Nephron (organoid): Measurements from ENCODE around the gene LNPEP.

Experiments
- H3K27ac Mint-ChIP-seq, 3 experiments: 2 replicates each; pipeline ENCODE4 v1.8.0; 2020; ENCODE audit warnings: mixed read lengths in 3 of 3, mild to moderate bottlenecking in 2 of 3, moderate library complexity in 1 of 3
- H3K27me3 Mint-ChIP-seq: 2 replicates; pipeline ENCODE4 v1.8.0; 2021; ENCODE audit warnings: low read depth, mild to moderate bottlenecking, moderate library complexity, mixed read lengths
- H3K36me3 Mint-ChIP-seq: 2 replicates; pipeline ENCODE4 v1.8.0; 2020; ENCODE audit warnings: low read depth, mixed read lengths
- H3K4me1 Mint-ChIP-seq: 2 replicates; pipeline ENCODE4 v1.8.0; 2020; ENCODE audit warnings: mixed read lengths
- H3K4me3 Mint-ChIP-seq, 3 experiments: 2 replicates each; pipeline ENCODE4 v1.8.0; 2020; ENCODE audit warnings: mild to moderate bottlenecking in 3 of 3, mixed read lengths in 3 of 3, moderate library complexity in 2 of 3
- H3K9me3 Mint-ChIP-seq: 2 replicates; pipeline ENCODE4 v1.8.0; 2020; ENCODE audit warnings: mixed read lengths
- CTCF ChIP-seq, 3 experiments: fragments of 200-600 bp; sonication (generic); IDR thresholded peaks; one replicate each; pipeline ENCODE4 v1.5.0; 2021; ENCODE audit warnings: antibody characterized with exemption in 3 of 3; ENCODE audit not compliant: unreplicated experiment in 3 of 3

Gene LNPEP

DNA sequence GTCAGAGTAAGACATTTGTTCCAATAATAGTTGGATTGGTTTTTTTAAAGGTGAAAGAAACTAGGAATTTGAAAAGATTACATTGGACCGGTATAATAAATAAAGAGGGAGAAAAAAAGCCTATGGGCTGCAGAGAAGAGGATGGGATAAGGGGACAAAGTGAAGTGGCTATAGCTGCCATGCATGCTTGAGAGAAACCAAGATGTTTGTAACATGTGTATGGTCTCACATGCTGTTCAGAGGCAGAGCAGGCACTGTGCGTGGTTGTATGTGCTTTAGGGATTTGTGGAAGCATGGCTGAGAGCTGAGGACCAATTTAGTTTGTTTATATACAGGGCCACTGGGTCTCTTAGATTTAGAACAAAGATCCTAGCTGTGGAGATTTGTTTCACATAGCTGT is 32.7 kb downstream of the LNPEP start:
- H3K9me3 Mint-ChIP-seq = no peaks in the 10 kb centered on the region
- peaks cover 5% of the 10 kb centered on the region for H3K27me3 Mint-ChIP-seq
- no peak overlapping the region for H3K4me3 Mint-ChIP-seq

GRCh38 chr5:96969366-96969765 is 33.5 kb downstream of the LNPEP start:
- Mint-ChIP-seq H3K27me3 (peaks cover 5% of the 10 kb centered on the region), H3K36me3 (peaks cover 5% of the 10 kb centered on the region), H3K9me3 (no peaks in the 10 kb centered on the region), H3K4me3 (no peak overlapping the region), H3K4me1 (peaks cover 34% of the 10 kb centered on the region), H3K27ac (no peak overlapping the region)
- TF ChIP-seq CTCF (IDR thresholded peaks at IDR 0.05; ENCODE audit: unreplicated experiment in 3 of 3) = no peak

More for the DNA sequence above, 32.7 kb downstream of the LNPEP start:
- Mint-ChIP-seq H3K4me1 (peaks cover 31% of the 10 kb centered on the region), H3K27ac (peak overlapping the region; percentile 32 to 65 (median 62)), H3K36me3 (peaks cover 5% of the 10 kb centered on the region)
- no peak for TF ChIP-seq CTCF (IDR thresholded peaks at IDR 0.05; ENCODE audit: unreplicated experiment in 3 of 3)

DNA sequence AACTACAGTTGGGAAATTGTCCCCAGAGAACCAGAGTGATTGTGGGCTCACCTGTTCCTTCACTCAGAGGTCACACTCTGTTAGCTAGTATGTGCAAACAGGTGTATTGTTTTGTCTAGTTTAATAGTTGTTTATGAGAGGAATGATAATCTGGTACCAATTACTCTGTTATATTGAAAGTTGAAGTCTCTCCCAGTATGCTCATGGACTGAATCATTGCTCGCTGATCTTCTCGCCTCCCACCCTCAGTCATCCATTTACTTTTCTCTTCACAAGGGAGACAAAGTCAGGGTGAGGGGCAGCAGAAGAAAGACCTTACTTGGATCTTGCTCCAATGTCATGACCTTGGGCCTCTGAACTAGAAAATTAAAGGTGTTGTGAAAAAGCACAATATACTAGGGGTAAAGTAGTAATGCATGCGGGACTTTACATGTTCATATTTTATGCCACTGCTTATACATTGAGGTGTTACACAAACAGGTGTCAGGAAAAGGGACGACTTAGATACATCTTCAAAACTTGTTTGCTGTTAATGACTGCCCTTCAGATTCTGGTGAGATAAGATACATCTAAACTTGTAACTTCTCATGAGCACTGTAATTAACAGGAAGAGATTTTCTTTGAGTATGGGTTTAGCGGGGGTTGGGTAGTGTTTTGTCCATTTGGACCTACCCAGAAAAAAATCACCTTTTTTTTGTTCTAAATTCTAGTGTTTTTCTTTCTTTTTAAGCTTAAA is 36.9 kb downstream of the LNPEP start:
- Mint-ChIP-seq H3K9me3 (no peaks in the 10 kb centered on the region), H3K27me3 (peaks cover 5% of the 10 kb centered on the region), H3K4me1 (peaks cover 50% of the 10 kb centered on the region), H3K4me3 (no peak overlapping the region), H3K36me3 (no peaks in the 10 kb centered on the region), H3K27ac (no peak overlapping the region)
- TF ChIP-seq CTCF (IDR thresholded peaks at IDR 0.05; ENCODE audit: unreplicated experiment in 3 of 3) = no peak

DNA sequence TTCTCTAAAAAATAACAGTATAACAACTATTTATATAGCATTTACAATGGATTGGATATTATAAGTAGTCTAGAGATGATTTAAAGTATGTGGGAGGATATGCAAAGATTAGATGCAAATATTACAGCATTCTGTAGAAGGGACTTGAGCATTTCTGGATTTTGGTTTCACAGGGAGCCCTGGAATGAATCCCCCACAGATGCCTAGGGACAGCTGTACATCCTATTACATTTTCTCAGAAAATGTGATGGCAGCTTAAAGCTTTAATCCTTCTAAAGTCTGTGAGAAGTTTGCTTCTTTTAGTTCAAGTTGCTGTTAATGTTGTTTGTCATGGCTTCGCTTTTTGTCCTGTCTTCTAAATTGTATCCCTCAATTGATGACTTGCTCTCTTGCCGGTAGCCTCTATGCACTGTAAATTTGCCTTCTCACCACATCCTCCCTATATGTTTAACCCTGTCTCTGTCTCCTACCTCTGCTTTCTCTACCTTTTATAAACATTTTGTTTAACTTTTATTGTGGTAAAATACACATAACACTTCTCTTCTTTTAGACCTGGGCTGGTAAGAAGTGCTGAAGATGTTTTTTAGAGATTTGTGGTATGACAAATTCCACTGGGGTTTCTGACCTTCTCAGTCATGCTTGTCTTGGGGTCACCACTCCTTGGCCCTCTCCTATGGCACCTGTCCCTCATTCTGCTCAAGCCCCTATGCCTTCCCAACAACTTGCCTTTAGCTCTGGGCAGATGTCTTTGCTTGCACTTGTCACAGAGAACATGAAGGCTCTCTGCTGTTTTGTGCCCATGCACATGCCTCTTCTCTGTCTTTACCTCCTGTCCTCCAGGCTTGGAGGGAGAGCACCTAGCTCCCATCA is 37.9 kb downstream of the LNPEP start:
- Mint-ChIP-seq H3K27me3 (peaks cover 5% of the 10 kb centered on the region), H3K9me3 (no peaks in the 10 kb centered on the region), H3K4me1 (peaks cover 40% of the 10 kb centered on the region), H3K27ac (peak overlapping the region; percentile 9 to 77 (median 42)), H3K36me3 (no peaks in the 10 kb centered on the region), H3K4me3 (peak overlapping the region in 1 of 3 experiments; percentile 1)
- no peak for TF ChIP-seq CTCF (IDR thresholded peaks at IDR 0.05; ENCODE audit: unreplicated experiment in 3 of 3)

- Mint-ChIP-seq H3K36me3 (peaks cover 19% of the 10 kb centered on the region), H3K27ac (no peak overlapping the region), H3K9me3 (no peaks in the 10 kb centered on the region), H3K27me3 (peaks cover 5% of the 10 kb centered on the region), H3K4me1 (peaks cover 42% of the 10 kb centered on the region), H3K4me3 (no peak overlapping the region)
- TF ChIP-seq CTCF (IDR thresholded peaks at IDR 0.05; ENCODE audit: unreplicated experiment in 3 of 3) = no peak
Observed at GRCh38 chr5:96975656-96976055, 39.8 kb downstream of the LNPEP start.
